HCT116 (cell line): Measurements from ENCODE around the gene PPP2R3C. TPM values are rescaled to one million over a fixed set of nuclear protein-coding genes. Genes with fewer than 3 reads are reported as not detected.

Experiments used
- ATAC-seq: fragments of 200-7000 bp; cut with Tn5 transposase; 2 replicates; pipeline ENCODE4 v1.9.1; 2020; ENCODE audit warnings: mild to moderate bottlenecking, moderate library complexity
- BruUV-seq: library from RNA; stranded (reverse); fragments of 400-500 nt; replicated peaks from 2 replicates; lab custom pipeline; 2021; lab: Mats Ljungman, UMichigan
- CTCF ChIA-PET: fragments of 300-600 bp; sonication (Branson Sonifier 250); formaldehyde crosslinking; loops from one replicate; lab custom pipeline; 2021; ENCODE audit warnings: antibody characterized with exemption; lab: Charles Lee
- POLR2A ChIA-PET: fragments of 300-600, 350-600 bp; sonication (Branson Sonifier 250); formaldehyde crosslinking; loops from one replicate; lab custom pipeline; 2021; ENCODE audit warnings: antibody characterized with exemption; lab: Charles Lee
- RAD21 ChIA-PET, 2 experiments: fragments of 300-600 bp; sonication (Branson Sonifier 250); formaldehyde crosslinking; loops; one replicate each; lab custom pipeline; 2023; ENCODE audit warnings: low total read pairs in 2 of 2; ENCODE audit not compliant: uncharacterized antibody in 2 of 2, unreplicated experiment in 2 of 2, low non-redundant PET in 1 of 2; lab: Charles Lee
- DNase-seq: peaks from one replicate; pipeline ENCODE4 v3.0.0-alpha.2; 2010; ENCODE audit warnings: low read depth, low spot score
- H2AFZ ChIP-seq: fragments of 200-600 bp; shearing (Covaris generic), sonication (generic); 2 replicates; pipeline ENCODE4 v1.6.1; 2017; ENCODE audit warnings: low read depth, mixed run types, mixed read lengths, antibody characterized with exemption, low read length; ENCODE audit not compliant: poor library complexity, severe bottlenecking
- H3K27ac ChIP-seq: 2 replicates; pipeline ENCODE4 v1.5.1; 2012; ENCODE audit warnings: low read depth, low read length
- H3K27me3 ChIP-seq: fragments of 200-600 bp; sonication (generic); 2 replicates; pipeline ENCODE4 v1.6.1; 2016; ENCODE audit warnings: mixed run types, low read length, mixed read lengths; ENCODE audit not compliant: insufficient read depth
- H3K36me3 ChIP-seq, 2 experiments: fragments of 200-500 bp in 1 of 2; fragments of 200-600 bp in 1 of 2; sonication (Bioruptor generic) in 1 of 2; sonication (generic) in 1 of 2; 2 replicates each; pipeline versions ENCODE4 v1.5.1 to v1.6.1; 2014 to 2016; ENCODE audit warnings: low read length in 2 of 2, inconsistent platforms in 1 of 2, mixed read lengths in 1 of 2, mixed run types in 1 of 2; ENCODE audit not compliant: insufficient read depth in 2 of 2, control insufficient read depth in 1 of 2
- H3K4me1 ChIP-seq, 2 experiments: fragments of 200-600 bp in 1 of 2; sonication (generic) in 1 of 2; 2 replicates each; pipeline versions ENCODE4 v1.5.1 to v1.6.1; 2012 to 2017; ENCODE audit warnings: low read length in 2 of 2, inconsistent platforms in 1 of 2, mild to moderate bottlenecking in 1 of 2, mixed read lengths in 1 of 2, mixed run types in 1 of 2, moderate library complexity in 1 of 2; ENCODE audit not compliant: insufficient read depth in 2 of 2, control insufficient read depth in 1 of 2
- H3K4me2 ChIP-seq: fragments of 200-600 bp; sonication (generic); 2 replicates; pipeline ENCODE4 v1.6.1; 2017; ENCODE audit warnings: mixed run types, low read length, mixed read lengths
- H3K4me3 ChIP-seq, 2 experiments: fragments of 200-600 bp in 1 of 2; sonication (generic) in 1 of 2; replicated peaks in 1 of 2; 2 replicates each; pipeline ENCODE4 v1.5.1; 2011 to 2016; ENCODE audit warnings: low read length in 2 of 2, control low read depth in 1 of 2, low read depth in 1 of 2, mild to moderate bottlenecking in 1 of 2, mixed read lengths in 1 of 2, mixed run types in 1 of 2
- H3K79me2 ChIP-seq: fragments of 200-600 bp; sonication (generic); 2 replicates; pipeline ENCODE4 v1.6.1; 2017; ENCODE audit warnings: mild to moderate bottlenecking, mixed run types, low read length, moderate library complexity, mixed read lengths; ENCODE audit not compliant: insufficient read depth
- H3K9ac ChIP-seq: fragments of 200-600 bp; sonication (generic); 2 replicates; pipeline ENCODE4 v1.6.1; 2016; ENCODE audit warnings: low read length, mixed read lengths
- H3K9me2 ChIP-seq: fragments of 200-600 bp; sonication (generic), shearing (Covaris generic); 2 replicates; pipeline ENCODE4 v1.6.1; 2017; ENCODE audit warnings: mixed run types, mild to moderate bottlenecking, moderate library complexity; ENCODE audit not compliant: insufficient read depth
- H3K9me3 ChIP-seq, 2 experiments: fragments of 200-500 bp in 1 of 2; fragments of 200-600 bp in 1 of 2; sonication (Bioruptor generic) in 1 of 2; sonication (generic) in 1 of 2; 2 replicates each; pipeline ENCODE4 v1.6.1; 2014 to 2017; ENCODE audit warnings: low read length in 2 of 2, mixed read lengths in 2 of 2, inconsistent platforms in 1 of 2, low read depth in 1 of 2, mild to moderate bottlenecking in 1 of 2, mixed run types in 1 of 2, moderate library complexity in 1 of 2; ENCODE audit not compliant: control insufficient read depth in 1 of 2, insufficient read depth in 1 of 2
- H4K20me1 ChIP-seq: fragments of 200-600 bp; sonication (generic), shearing (Covaris generic); 2 replicates; pipeline ENCODE4 v1.6.1; 2017; ENCODE audit warnings: mixed run types, mild to moderate bottlenecking, moderate library complexity; ENCODE audit not compliant: insufficient read depth
- CBX3 ChIP-seq: IDR thresholded peaks from 2 replicates; pipeline ENCODE4 v1.6.1; 2012; ENCODE audit warnings: low read depth
- CEBPB ChIP-seq: IDR thresholded peaks from 2 replicates; pipeline ENCODE4 v1.6.1; 2012; ENCODE audit warnings: low read depth
- CTCF ChIP-seq, 3 experiments: fragments of 200-600 bp in 1 of 3; sonication (generic) in 1 of 3; IDR thresholded peaks in 2 of 3; conservative IDR thresholded peaks in 1 of 3; 2 replicates each; pipeline ENCODE4 v1.5.1; 2012 to 2017; ENCODE audit warnings: low read depth in 2 of 3, low read length in 2 of 3, antibody characterized with exemption in 1 of 3, borderline replicate concordance in 1 of 3, control low read depth in 1 of 3, mild to moderate bottlenecking in 1 of 3, mixed read lengths in 1 of 3, mixed run types in 1 of 3, moderate library complexity in 1 of 3; ENCODE audit not compliant: insufficient read depth in 1 of 3
- EGR1 ChIP-seq: IDR thresholded peaks from 2 replicates; pipeline ENCODE4 v1.6.1; 2012; ENCODE audit warnings: low read depth
- FOSL1 ChIP-seq: IDR thresholded peaks from 2 replicates; pipeline ENCODE4 v1.6.1; 2012; ENCODE audit warnings: low read depth
- POLR2A ChIP-seq: IDR thresholded peaks from 2 replicates; pipeline ENCODE4 v1.7.0; 2011; ENCODE audit warnings: borderline replicate concordance; ENCODE audit not compliant: insufficient read depth, insufficient read length; ENCODE audit errors: extremely low read depth
- SP1 ChIP-seq: IDR thresholded peaks from 2 replicates; pipeline ENCODE4 v1.6.1; 2012; ENCODE audit warnings: low read depth
- SRF ChIP-seq: IDR thresholded peaks from 2 replicates; pipeline ENCODE4 v1.6.1; 2012; ENCODE audit warnings: low read depth
- TCF7L2 ChIP-seq: IDR thresholded peaks from 2 replicates; pipeline ENCODE4 v1.7.0; 2011; ENCODE audit warnings: borderline replicate concordance, inconsistent platforms; ENCODE audit not compliant: insufficient read depth, insufficient read length; ENCODE audit errors: extremely low read depth
- YY1 ChIP-seq: IDR thresholded peaks from 2 replicates; pipeline ENCODE4 v1.6.1; 2011; ENCODE audit warnings: low read length, low read depth, moderate library complexity, mild to moderate bottlenecking; ENCODE audit not compliant: insufficient replicate concordance; ENCODE audit errors: extremely low read depth
- ZFX ChIP-seq: fragments of 450-650 bp; IDR thresholded peaks from 2 replicates; pipeline ENCODE4 v1.6.1; 2017
- intact Hi-C: fragments of 100-400 bp; cut with micrococcal nuclease; formaldehyde crosslinking; loops from 2 replicates; pipeline ENCODE4 v1.10.0; 2022
- total RNA-seq: library from RNA; stranded (reverse); gene quantifications from one replicate; pipeline ENCODE4 v1.2.1, GENCODE V29; 2021; ENCODE audit not compliant: unreplicated experiment

Gene PPP2R3C
- total RNA-seq, 1 experiment from 2014 or later = 14.1 TPM

- Histone ChIP-seq H2AFZ (no peak overlapping the region), H3K36me3 (no peaks in the 10 kb centered on the region), H3K9me2 (no peaks in the 10 kb centered on the region), H3K9ac (no peak overlapping the region), H3K79me2 (peaks cover 6% of the 10 kb centered on the region; the same call in 1 of the 2 replicates), H4K20me1 (no peaks in the 10 kb centered on the region), H3K27me3 (no peaks in the 10 kb centered on the region), H3K4me3 (no peak overlapping the region), H3K4me2 (no peak overlapping the region), H3K9me3 (no peaks in the 10 kb centered on the region), H3K4me1 (peaks cover 5 to 12% of the 10 kb centered on the region in 2 experiments; a peak in 3 of 4 replicates), H3K27ac (no peak overlapping the region)
- DNase-seq (no peak), ATAC-seq (no peak)
- ChIA-PET RAD21 (no interaction called here), POLR2A (no interaction called here), CTCF (no interaction called here)
- no TSS peak for BruUV-seq
- intact Hi-C loops = no loop called here
- TF ChIP-seq SRF (no peak), CBX3 (no peak), YY1 (no peak), FOSL1 (no peak), CTCF (IDR thresholded peaks at IDR 0.05 in 2 of 3, conservative IDR thresholded peaks at IDR 0.05 in 1 of 3; ENCODE audit: borderline replicate concordance in 1 of 3, insufficient read depth in 1 of 3, low read depth in 2 of 3, low read length in 2 of 3) (no peak), TCF7L2 (no peak), POLR2A (no peak), CEBPB (no peak), ZFX (no peak), EGR1 (no peak), SP1 (no peak)
These were observed 43.1 kb upstream of the PPP2R3C start for GRCh38 chr14:35164849-35165248.
